Kidney epithelial cell (primary cell): ENCODE results near the gene TTC38. TPM values are rescaled to one million over a fixed set of nuclear protein-coding genes. Genes with fewer than 3 reads are reported as not detected.

Experiments used
- DNase-seq: peaks from one replicate; pipeline ENCODE4 v3.0.0-alpha.2; 2010; ENCODE audit warnings: low read depth
- H3K27me3 ChIP-seq: 2 replicates; pipeline ENCODE4 v1.6.0; 2011; ENCODE audit warnings: low read length; ENCODE audit not compliant: control insufficient read depth, insufficient read depth
- H3K36me3 ChIP-seq: 2 replicates; pipeline ENCODE4 v1.5.1; 2011; ENCODE audit warnings: low read length; ENCODE audit not compliant: control insufficient read depth, insufficient read depth
- H3K4me3 ChIP-seq: 2 replicates; pipeline ENCODE4 v1.5.1; 2011; ENCODE audit warnings: low read depth, mild to moderate bottlenecking, control low read depth, low read length
- total RNA-seq: library from RNA; depleted of rRNA; stranded (reverse); fragments of >200 nt; gene quantifications from 2 replicates; pipeline ENCODE4 v1.2.3, GENCODE V29; 2015
- TF ChIP-seq, protein P1 (sequence below): IDR thresholded peaks from 2 replicates; pipeline ENCODE4 v1.5.1; 2011; ENCODE audit warnings: mild to moderate bottlenecking, moderate library complexity, low read length, control low read depth, inconsistent platforms; ENCODE audit not compliant: insufficient read depth, poor library complexity, severe bottlenecking

Gene TTC38
- total RNA-seq, 1 donor from 2014 or later, result 28.9 TPM

DNA sequence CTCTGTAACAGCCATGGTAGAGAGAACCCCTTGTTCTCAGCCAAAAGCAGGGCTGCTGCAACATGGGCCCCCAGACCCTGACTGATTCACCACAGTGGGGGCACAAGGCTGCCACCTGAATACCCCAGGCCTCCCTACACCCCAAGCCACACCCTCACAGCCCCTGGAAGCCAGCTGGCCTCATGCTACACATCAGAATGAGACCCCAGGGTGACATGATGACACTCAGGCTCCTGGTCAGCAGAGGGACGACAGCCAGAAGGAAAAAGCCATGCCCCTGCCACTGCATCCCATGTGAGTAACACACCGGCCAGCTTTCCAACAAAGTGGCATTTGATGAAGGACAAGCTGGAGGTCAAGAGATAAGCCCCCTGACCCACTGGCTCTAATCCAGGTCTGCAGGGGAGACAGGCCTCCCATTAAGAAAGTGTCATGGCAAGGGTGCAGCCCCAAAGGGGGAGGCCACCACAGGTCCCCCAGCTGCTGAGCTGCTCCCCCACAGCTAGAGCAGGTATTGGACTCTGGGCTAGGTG lies 20.3 kb upstream of the TTC38 start:
- H3K4me3 ChIP-seq, result no peak overlapping the region
- H3K27me3 ChIP-seq, result no peaks in the 10 kb centered on the region
- TF ChIP-seq, protein P1, sequence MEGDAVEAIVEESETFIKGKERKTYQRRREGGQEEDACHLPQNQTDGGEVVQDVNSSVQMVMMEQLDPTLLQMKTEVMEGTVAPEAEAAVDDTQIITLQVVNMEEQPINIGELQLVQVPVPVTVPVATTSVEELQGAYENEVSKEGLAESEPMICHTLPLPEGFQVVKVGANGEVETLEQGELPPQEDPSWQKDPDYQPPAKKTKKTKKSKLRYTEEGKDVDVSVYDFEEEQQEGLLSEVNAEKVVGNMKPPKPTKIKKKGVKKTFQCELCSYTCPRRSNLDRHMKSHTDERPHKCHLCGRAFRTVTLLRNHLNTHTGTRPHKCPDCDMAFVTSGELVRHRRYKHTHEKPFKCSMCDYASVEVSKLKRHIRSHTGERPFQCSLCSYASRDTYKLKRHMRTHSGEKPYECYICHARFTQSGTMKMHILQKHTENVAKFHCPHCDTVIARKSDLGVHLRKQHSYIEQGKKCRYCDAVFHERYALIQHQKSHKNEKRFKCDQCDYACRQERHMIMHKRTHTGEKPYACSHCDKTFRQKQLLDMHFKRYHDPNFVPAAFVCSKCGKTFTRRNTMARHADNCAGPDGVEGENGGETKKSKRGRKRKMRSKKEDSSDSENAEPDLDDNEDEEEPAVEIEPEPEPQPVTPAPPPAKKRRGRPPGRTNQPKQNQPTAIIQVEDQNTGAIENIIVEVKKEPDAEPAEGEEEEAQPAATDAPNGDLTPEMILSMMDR, result no peak
- H3K36me3 ChIP-seq, result no peaks in the 10 kb centered on the region
- no peak for DNase-seq

DNA sequence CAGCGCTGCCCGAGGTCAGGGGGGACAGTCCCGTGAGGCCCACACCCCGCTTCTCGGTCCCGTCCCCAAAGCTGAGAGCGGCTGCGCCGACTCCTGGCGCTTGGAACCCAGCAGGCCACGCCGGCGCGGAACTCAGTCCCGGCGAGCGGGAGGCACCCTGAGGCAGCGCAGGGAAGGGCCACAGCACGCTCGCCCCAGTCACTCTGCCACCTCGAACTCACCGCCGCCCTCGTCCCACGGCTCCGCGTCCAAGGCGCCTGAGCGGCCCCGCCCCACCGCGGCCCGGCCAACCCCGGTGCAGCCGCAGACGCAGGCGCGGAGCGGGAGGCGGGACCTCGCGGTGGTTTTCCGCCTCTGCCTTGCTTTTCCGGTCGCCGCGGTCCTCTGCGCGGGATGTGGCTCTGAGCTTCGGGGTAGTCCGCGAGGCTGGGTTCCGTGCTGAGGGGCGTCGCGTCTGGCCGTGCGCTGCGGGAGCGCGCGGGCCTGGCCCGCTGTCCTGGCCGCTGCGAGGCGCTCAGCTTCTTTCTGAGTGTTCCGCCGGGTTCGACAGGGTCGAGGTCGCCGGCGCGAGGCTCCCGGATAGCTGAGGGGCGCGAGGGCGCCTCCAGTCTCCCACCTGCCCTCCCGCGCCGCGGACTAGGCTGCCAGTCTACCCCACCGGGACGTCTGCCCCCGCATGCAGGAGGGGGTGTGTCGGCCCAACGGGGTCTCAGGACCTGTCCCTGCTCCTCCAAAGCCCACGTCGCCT lies 17.6 kb upstream of the TTC38 start, which contains the start of gene CDPF1:
Gene CDPF1 (minus strand): TSS at position 259 of the 748 bp plus-strand sequence. CDS start 2,009 bp downstream, outside the sequence.
- TF ChIP-seq, protein P1, result no peak
- peak within 1 kb of the TSS; percentile 81 for H3K4me3 ChIP-seq
- H3K36me3 ChIP-seq, result no peaks in the 10 kb centered on the region
- DNase-seq, result peak; percentile 39
- no peaks in the 10 kb centered on the region for H3K27me3 ChIP-seq

DNA sequence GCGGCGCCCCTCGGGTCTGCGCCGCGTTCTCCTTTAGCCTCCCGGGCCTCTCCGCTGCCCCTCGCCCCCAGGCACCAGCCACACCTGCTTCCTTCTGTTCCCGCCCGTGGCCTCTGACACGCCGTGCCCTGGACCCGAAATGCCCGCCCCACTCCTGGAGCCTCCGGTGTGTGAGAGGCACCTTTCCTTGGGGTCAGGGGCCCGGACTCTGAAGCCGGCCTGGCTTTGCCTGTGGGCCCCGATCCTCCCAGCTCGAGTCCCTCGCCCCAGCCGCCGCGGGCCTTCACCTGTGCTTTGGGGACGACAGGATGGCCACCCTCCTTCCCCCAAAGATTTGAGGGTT lies 17.1 kb upstream of the TTC38 start:
- Histone ChIP-seq H3K27me3 (no peaks in the 10 kb centered on the region), H3K36me3 (no peaks in the 10 kb centered on the region), H3K4me3 (peak overlapping the region; percentile 81)
- TF ChIP-seq, protein P1, result no peak
- DNase-seq, result no peak

DNA sequence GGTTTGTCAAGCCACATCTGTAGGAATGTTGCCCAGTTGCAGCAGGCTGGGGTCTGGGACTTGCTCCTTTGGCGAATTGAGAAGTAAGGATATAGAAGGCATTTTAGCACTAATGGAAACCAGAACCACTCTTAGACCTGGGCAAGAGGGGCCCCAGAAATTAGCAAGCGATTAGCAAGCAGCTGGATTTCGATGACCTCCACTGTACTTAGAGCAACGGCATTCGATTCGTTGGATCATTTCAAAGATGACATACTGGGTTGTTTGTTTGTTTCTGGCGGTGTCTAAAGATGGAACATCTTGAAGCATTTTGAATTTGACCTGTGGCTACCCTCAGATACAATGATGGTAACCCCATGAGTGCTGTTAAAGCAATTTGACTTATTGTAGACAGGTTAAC lies 16.5 kb upstream of the TTC38 start:
- TF ChIP-seq, protein P1, result no peak
- H3K4me3 ChIP-seq, result peak overlapping the region; percentile 81
- DNase-seq, result no peak
- no peaks in the 10 kb centered on the region for H3K27me3 ChIP-seq
- H3K36me3 ChIP-seq, result no peaks in the 10 kb centered on the region

DNA sequence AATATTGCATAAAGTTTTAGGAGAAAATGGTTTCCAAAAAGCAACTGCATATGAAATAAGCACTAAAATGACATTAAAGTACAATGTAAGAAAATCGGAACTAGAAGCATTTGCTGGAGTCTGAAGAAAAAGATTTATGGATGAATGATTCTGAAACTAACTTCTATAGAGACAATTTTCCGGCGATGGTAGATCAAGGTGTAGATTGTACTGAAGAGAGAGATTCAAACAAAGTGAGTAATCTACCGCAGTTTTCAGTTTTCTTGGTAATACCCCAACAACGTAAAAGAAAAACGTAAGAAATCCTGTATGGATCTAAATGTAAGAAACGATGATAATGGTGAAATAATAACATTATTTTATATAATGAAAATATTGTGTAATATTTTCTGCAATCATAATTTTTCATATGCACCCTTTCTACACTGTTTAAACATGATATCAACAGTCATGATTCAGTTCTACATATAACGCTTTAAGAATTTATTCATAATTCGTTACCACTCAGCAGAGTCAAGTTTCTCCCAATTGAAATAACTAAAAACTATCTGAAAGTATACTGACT lies 15.9 kb upstream of the TTC38 start:
- H3K27me3 ChIP-seq, result no peaks in the 10 kb centered on the region
- H3K4me3 ChIP-seq, result no peak overlapping the region
- no peaks in the 10 kb centered on the region for H3K36me3 ChIP-seq
- TF ChIP-seq, protein P1, result no peak
- DNase-seq, result no peak
